PFSK-1 (cell line): ENCODE data around the gene GDPD4.

Experiments
- FOXP2 ChIP-seq: optimal IDR thresholded peaks from 2 replicates; pipeline ENCODE3; 2011; ENCODE audit warnings: borderline replicate concordance, control low read depth, inconsistent platforms; ENCODE audit not compliant: insufficient read depth; ENCODE audit errors: extremely low read length, extremely low read depth
- POLR2AphosphoS5 ChIP-seq: IDR thresholded peaks from 2 replicates; pipeline ENCODE4 v1.6.1; 2012; ENCODE audit warnings: low read depth, mild to moderate bottlenecking, control low read depth, low read length, moderate library complexity
- REST ChIP-seq, 2 experiments: IDR thresholded peaks; 2 replicates each; pipeline versions ENCODE4 v1.6.1 to v1.8.0; 2011 to 2012; ENCODE audit warnings: low read depth in 2 of 2, low read length in 2 of 2, control low read depth in 1 of 2, inconsistent platforms in 1 of 2, mild to moderate bottlenecking in 1 of 2, moderate library complexity in 1 of 2; ENCODE audit not compliant: insufficient read depth in 1 of 2
- SIN3A ChIP-seq: IDR thresholded peaks from 2 replicates; pipeline ENCODE4 v1.6.1; 2012; ENCODE audit warnings: mild to moderate bottlenecking, low read length, moderate library complexity, borderline replicate concordance; ENCODE audit not compliant: insufficient read depth
- TAF1 ChIP-seq: IDR thresholded peaks from 2 replicates; pipeline ENCODE4 v1.6.1; 2012; ENCODE audit warnings: low read length, control low read depth, borderline replicate concordance; ENCODE audit not compliant: insufficient read depth

The GDPD4 gene

GRCh38 chr11:77303328-77303727, 1.8 kb upstream of the GDPD4 start:
- TF ChIP-seq TAF1 = no peak
- no peak for TF ChIP-seq FOXP2
- TF ChIP-seq SIN3A = no peak
- TF ChIP-seq POLR2AphosphoS5 = no peak
- no peak for TF ChIP-seq REST (IDR thresholded peaks at IDR 0.05; ENCODE audit: insufficient read depth in 1 of 2, low read depth in 2 of 2, low read length in 2 of 2)

GRCh38 chr11:77302752-77303151, 1.3 kb upstream of the GDPD4 start:
- TF ChIP-seq TAF1 = no peak
- no peak for TF ChIP-seq FOXP2
- TF ChIP-seq POLR2AphosphoS5 = no peak
- no peak for TF ChIP-seq REST (IDR thresholded peaks at IDR 0.05; ENCODE audit: insufficient read depth in 1 of 2, low read depth in 2 of 2, low read length in 2 of 2)
- no peak for TF ChIP-seq SIN3A

GRCh38 chr11:77300695-77301094, 791 bp downstream of the GDPD4 start:
- TF ChIP-seq REST (IDR thresholded peaks at IDR 0.05; ENCODE audit: insufficient read depth in 1 of 2, low read depth in 2 of 2, low read length in 2 of 2) (no peak), TAF1 (no peak), FOXP2 (no peak), SIN3A (no peak), POLR2AphosphoS5 (no peak)

GRCh38 chr11:77299528-77299993, 1.9 kb downstream of the GDPD4 start:
- TF ChIP-seq TAF1 (no peak), POLR2AphosphoS5 (no peak), SIN3A (no peak), FOXP2 (no peak), REST (IDR thresholded peaks at IDR 0.05; ENCODE audit: insufficient read depth in 1 of 2, low read depth in 2 of 2, low read length in 2 of 2) (no peak)

GRCh38 chr11:77294040-77294439, 7.4 kb downstream of the GDPD4 start:
- TF ChIP-seq POLR2AphosphoS5 (no peak), TAF1 (no peak), REST (IDR thresholded peaks at IDR 0.05; ENCODE audit: insufficient read depth in 1 of 2, low read depth in 2 of 2, low read length in 2 of 2) (no peak), SIN3A (no peak), FOXP2 (no peak)
